Keratinocyte (primary cell): ENCODE measurements around the gene KIAA0408. TPM values are rescaled to one million over a fixed set of nuclear protein-coding genes. Genes with fewer than 3 reads are reported as not detected.

Source experiments
- DNase-seq: peaks from one replicate; pipeline ENCODE4 v3.0.0-alpha.2; 2011; ENCODE audit warnings: low read depth, missing footprints, low spot score
- FAIRE-seq: peaks from 2 replicates; lab custom pipeline; 2011; peaks lifted over from hg19 to GRCh38; lab: Jason Lieb, UNC
- H2AFZ ChIP-seq: 2 replicates; pipeline ENCODE4 v1.6.0; 2012; ENCODE audit warnings: low read length, control low read depth, inconsistent platforms; ENCODE audit not compliant: control insufficient read depth
- H3K27ac ChIP-seq: 2 replicates; pipeline ENCODE4 v1.5.1; 2011; ENCODE audit warnings: low read length; ENCODE audit not compliant: control insufficient read depth, insufficient read depth
- H3K27me3 ChIP-seq: 3 replicates; pipeline ENCODE4 v1.6.0; 2011; ENCODE audit warnings: low read length; ENCODE audit not compliant: control insufficient read depth, insufficient read depth; ENCODE audit errors: extremely low read depth
- H3K36me3 ChIP-seq, 2 experiments: 2 replicates in 1 of 2; 3 replicates in 1 of 2; pipeline ENCODE4 v1.5.1; 2011; ENCODE audit warnings: low read length in 2 of 2, mild to moderate bottlenecking in 1 of 2; ENCODE audit not compliant: control insufficient read depth in 2 of 2, insufficient read depth in 2 of 2; ENCODE audit errors: extremely low read depth in 1 of 2
- H3K4me1 ChIP-seq: 3 replicates; pipeline ENCODE4 v1.5.1; 2011; ENCODE audit warnings: low read length; ENCODE audit not compliant: control insufficient read depth, insufficient read depth; ENCODE audit errors: extremely low read depth
- H3K4me2 ChIP-seq: 3 replicates; pipeline ENCODE4 v1.6.0; 2011; ENCODE audit warnings: low read depth, low read length; ENCODE audit not compliant: control insufficient read depth, insufficient read depth; ENCODE audit errors: extremely low read depth
- H3K4me3 ChIP-seq, 3 experiments: fragments of 200-600 bp in 1 of 3; sonication (generic) in 1 of 3; 2 replicates in 2 of 3; 3 replicates in 1 of 3; pipeline ENCODE4 v1.5.1; 2011 to 2016; ENCODE audit warnings: low read length in 3 of 3, mild to moderate bottlenecking in 3 of 3, control low read depth in 2 of 3, inconsistent platforms in 1 of 3, low read depth in 1 of 3, mixed read lengths in 1 of 3, mixed run types in 1 of 3, moderate library complexity in 1 of 3; ENCODE audit not compliant: control insufficient read depth in 2 of 3, insufficient read depth in 2 of 3; ENCODE audit errors: extremely low read depth in 1 of 3
- H3K79me2 ChIP-seq: 2 replicates; pipeline ENCODE4 v1.6.0; 2012; ENCODE audit warnings: low read length; ENCODE audit not compliant: control insufficient read depth, insufficient read depth
- H3K9ac ChIP-seq: 3 replicates; pipeline ENCODE4 v1.6.0; 2011; ENCODE audit warnings: low read length; ENCODE audit not compliant: control insufficient read depth, insufficient read depth; ENCODE audit errors: extremely low read depth
- H3K9me1 ChIP-seq: 3 replicates; pipeline ENCODE4 v1.6.0; 2011; ENCODE audit warnings: low read length; ENCODE audit not compliant: control insufficient read depth, insufficient read depth; ENCODE audit errors: extremely low read depth
- H3K9me3 ChIP-seq: 2 replicates; pipeline ENCODE4 v1.5.1; 2012; ENCODE audit warnings: low read depth, low read length; ENCODE audit not compliant: control insufficient read depth
- H4K20me1 ChIP-seq: 3 replicates; pipeline ENCODE4 v1.6.0; 2011; ENCODE audit warnings: low read length; ENCODE audit not compliant: control insufficient read depth, insufficient read depth; ENCODE audit errors: extremely low read depth
- EZH2 ChIP-seq: IDR thresholded peaks from one replicate; pipeline ENCODE4 v1.6.1; 2012; ENCODE audit warnings: inconsistent platforms, mild to moderate bottlenecking, low read length, moderate library complexity
- dilution Hi-C: fragments of 300-500 bp; cut with MboI; formaldehyde crosslinking; loops from one replicate; pipeline ENCODE4 v1.7.0; 2020; ENCODE audit warnings: low sequenced_read_pairs; ENCODE audit not compliant: extremely low pct_ligation_motif_present
- polyA plus RNA-seq, 5 experiments: library from polyadenylated mRNA; depleted of rRNA in 3 of 5; stranded (reverse) in 3 of 5; stranded (forward) in 1 of 5; unstranded in 1 of 5; fragments of >200 nt; gene quantifications; 1 replicate in 1 of 5; 2 replicates in 3 of 5; 3 replicates in 1 of 5; pipeline versions ENCODE4 v1.2.1 to v1.2.3, GENCODE V29; 2011 to 2012; ENCODE audit warnings: missing spikeins in 2 of 5, low read depth in 1 of 5, low replicate concordance in 1 of 5
- TF ChIP-seq, protein P1 (sequence below), 3 experiments: IDR thresholded peaks in 1 of 3; conservative IDR thresholded peaks in 1 of 3; optimal IDR thresholded peaks in 1 of 3; 2 replicates in 2 of 3; 3 replicates in 1 of 3; pipeline versions ENCODE3 to v1.5.1; 2011; ENCODE audit warnings: low read length in 3 of 3, mild to moderate bottlenecking in 3 of 3, moderate library complexity in 2 of 3, control low read depth in 1 of 3, inconsistent platforms in 1 of 3; ENCODE audit not compliant: insufficient read depth in 2 of 3; ENCODE audit errors: extremely low read depth in 1 of 3

The KIAA0408 gene
- polyA plus RNA-seq, 1 donor (not counting 4 experiments of a cell fraction or from before 2014, with no cell fraction given): 0.12 TPM

DNA sequence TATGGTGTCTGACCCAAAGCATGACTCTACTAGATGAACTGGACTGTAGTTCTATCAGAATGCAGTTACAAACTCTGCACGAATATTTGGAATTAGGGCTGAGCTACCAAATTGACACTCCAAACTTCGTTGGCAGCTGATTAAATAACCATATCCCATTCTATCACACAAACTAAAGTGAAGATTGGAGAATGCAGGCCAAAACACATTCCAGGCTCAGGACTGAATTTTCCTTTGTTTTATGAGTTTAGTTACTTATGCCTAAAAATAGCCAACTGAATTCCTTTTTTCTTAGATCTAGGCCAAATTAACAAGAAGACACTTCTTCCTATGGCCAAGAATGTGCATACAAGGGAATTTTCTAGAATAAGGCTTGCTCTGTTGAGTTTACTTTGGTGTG lies 9.7 kb upstream of the KIAA0408 start:
- dilution Hi-C loops: no loop called here
- H3K9ac ChIP-seq: no peak overlapping the region
- H3K9me3 ChIP-seq: no peaks in the 10 kb centered on the region
- H3K36me3 ChIP-seq: no peaks in the 10 kb centered on the region
- no peak for DNase-seq
- no peak overlapping the region for H3K4me3 ChIP-seq
- no peak for FAIRE-seq
- H3K27me3 ChIP-seq: no peaks in the 10 kb centered on the region
- no peaks in the 10 kb centered on the region for H4K20me1 ChIP-seq
- H3K4me2 ChIP-seq: no peak overlapping the region
- TF ChIP-seq EZH2: no peak
- TF ChIP-seq, protein P1, sequence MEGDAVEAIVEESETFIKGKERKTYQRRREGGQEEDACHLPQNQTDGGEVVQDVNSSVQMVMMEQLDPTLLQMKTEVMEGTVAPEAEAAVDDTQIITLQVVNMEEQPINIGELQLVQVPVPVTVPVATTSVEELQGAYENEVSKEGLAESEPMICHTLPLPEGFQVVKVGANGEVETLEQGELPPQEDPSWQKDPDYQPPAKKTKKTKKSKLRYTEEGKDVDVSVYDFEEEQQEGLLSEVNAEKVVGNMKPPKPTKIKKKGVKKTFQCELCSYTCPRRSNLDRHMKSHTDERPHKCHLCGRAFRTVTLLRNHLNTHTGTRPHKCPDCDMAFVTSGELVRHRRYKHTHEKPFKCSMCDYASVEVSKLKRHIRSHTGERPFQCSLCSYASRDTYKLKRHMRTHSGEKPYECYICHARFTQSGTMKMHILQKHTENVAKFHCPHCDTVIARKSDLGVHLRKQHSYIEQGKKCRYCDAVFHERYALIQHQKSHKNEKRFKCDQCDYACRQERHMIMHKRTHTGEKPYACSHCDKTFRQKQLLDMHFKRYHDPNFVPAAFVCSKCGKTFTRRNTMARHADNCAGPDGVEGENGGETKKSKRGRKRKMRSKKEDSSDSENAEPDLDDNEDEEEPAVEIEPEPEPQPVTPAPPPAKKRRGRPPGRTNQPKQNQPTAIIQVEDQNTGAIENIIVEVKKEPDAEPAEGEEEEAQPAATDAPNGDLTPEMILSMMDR (optimal IDR thresholded peaks at IDR 0.05 in 1 of 3, IDR thresholded peaks at IDR 0.05 in 1 of 3, conservative IDR thresholded peaks at IDR 0.05 in 1 of 3; ENCODE audit: extremely low read depth in 1 of 3, insufficient read depth in 2 of 3, low read length in 3 of 3): no peak
- H3K27ac ChIP-seq: no peak overlapping the region
- H3K79me2 ChIP-seq: no peaks in the 10 kb centered on the region
- no peak overlapping the region for H2AFZ ChIP-seq
- no peaks in the 10 kb centered on the region for H3K4me1 ChIP-seq
- no peaks in the 10 kb centered on the region for H3K9me1 ChIP-seq

DNA sequence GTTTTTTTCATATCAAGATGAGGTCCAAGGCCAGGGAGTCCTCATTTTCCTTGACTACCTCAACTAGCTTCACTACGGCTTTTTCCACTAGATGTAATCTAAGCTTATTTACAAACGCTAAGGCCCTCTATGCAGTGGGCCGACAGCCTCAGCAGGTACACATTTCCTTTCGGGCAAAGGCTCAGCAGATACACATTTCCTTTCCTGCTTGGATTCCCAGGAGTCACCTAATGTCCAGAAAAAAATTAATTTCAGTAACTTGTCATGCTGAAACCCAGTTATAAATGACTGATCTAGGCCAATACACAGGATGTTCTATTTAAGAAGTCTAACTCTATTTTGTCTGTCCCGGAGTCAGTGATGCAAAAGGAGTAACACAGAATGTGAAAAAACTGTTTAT lies 7.2 kb upstream of the KIAA0408 start:
- Histone ChIP-seq H3K9me3 (no peaks in the 10 kb centered on the region), H3K36me3 (no peaks in the 10 kb centered on the region), H4K20me1 (no peaks in the 10 kb centered on the region), H3K9me1 (no peaks in the 10 kb centered on the region), H3K27ac (no peak overlapping the region), H3K9ac (no peak overlapping the region), H3K4me1 (no peaks in the 10 kb centered on the region), H3K27me3 (no peaks in the 10 kb centered on the region), H3K79me2 (no peaks in the 10 kb centered on the region), H3K4me3 (no peak overlapping the region), H2AFZ (no peak overlapping the region), H3K4me2 (no peak overlapping the region)
- FAIRE-seq (no peak), DNase-seq (no peak)
- TF ChIP-seq EZH2: no peak
- TF ChIP-seq, protein P1 (optimal IDR thresholded peaks at IDR 0.05 in 1 of 3, IDR thresholded peaks at IDR 0.05 in 1 of 3, conservative IDR thresholded peaks at IDR 0.05 in 1 of 3; ENCODE audit: extremely low read depth in 1 of 3, insufficient read depth in 2 of 3, low read length in 3 of 3): no peak
- dilution Hi-C loops: no loop called here
